Stimulated activated CD8-positive, alpha-beta memory T cell treated with anti-CD3 and anti-CD28 coated beads, Interleukin-12 subunit alpha, Interleukin-12 subunit beta, amount 100 ng/mL, for 1 hour (primary cell): ENCODE results near the gene TMEM131.

ENCODE experiments used
- DNase-seq: peaks from one replicate; pipeline ENCODE4 v3.0.0-alpha.2; 2020; ENCODE audit warnings: low read depth

Gene TMEM131

GRCh38 chr2:97759727-97760407 lies 235.9 kb downstream of the TMEM131 start:
- DNase-seq = no peak

DNA sequence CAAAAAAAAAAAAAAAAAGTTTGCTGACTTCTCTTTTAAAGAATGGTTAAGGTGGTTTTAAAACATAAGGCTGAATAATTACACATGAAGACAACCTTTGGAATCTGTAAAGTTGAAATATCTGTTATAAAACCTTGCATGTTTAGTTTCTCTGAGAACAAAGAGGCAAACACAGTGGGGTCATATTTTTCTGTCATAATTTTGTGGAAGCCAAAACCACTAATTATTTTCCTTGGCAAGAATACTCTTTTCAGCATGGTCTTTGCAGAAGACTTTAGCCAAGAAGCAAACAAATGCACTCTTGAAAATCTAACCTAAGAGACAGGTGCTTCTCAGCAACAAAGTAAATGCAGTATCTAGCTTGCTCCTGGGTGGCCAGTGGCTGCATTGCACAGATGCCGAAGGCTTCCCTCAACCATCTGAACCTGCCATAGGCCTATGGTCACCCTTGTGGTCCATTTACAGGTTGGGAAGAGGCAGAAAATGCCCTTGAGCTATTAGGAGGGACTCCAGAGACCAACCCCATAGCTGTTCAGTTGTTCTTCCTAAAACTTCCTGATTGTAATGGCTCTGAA lies 237.5 kb downstream of the TMEM131 start:
- DNase-seq = no peak

DNA sequence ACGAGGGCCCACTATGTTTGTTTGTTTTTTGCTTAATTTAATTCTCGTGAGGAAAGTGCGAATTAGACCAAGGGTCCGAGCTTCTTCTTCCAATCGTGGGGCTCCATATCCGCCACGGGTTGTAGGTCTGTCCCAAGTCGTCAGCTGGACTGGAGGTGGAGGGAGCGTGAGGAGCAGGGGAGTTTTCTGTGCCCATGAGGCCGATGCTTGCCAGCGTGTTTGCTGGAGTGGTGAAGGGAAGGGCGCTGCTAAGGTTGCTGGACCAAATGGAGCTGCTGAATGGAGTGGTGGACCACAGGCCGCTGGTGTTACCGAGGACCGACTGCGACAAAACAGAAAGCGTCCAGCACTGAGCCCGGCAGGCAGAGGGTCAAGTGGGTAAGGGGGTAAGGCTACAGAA lies 238.7 kb downstream of the TMEM131 start:
- DNase-seq = no peak

- DNase-seq = no peak
Observed at GRCh38 chr2:97755491-97755890, 240.3 kb downstream of the TMEM131 start.

DNA sequence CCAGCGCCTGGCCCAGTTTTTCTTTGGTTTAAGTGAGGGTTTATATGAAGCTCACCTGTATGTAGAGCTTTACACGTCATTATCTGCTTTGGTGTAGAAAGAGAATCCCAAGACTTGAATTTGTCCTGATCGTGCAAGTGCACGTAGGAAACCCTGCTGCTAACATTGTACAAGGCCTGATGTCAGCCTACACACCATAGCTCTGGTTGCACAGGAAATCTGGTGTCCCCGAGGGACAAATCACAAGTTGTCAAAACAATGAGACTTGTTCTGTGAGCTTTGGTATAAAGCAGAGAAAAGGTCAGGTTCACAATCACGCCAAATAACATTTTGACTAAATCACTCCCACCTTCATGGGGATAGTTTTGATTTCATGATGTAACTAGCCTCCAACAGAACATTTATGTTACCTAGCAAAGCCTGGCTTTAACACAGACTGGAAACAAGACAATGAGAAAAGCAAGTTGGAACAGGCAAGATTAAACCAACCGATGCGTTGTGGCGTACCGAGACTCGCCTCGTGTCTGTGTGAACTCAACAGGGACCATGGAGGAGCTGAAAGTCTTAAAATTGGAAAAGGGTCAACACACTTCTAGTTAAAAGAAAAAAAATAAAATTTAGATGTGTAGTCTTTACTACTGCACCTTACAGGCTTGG lies 240.9 kb downstream of the TMEM131 start:
- no peak for DNase-seq

GRCh38 chr2:97752342-97753334 lies 243.1 kb downstream of the TMEM131 start:
- DNase-seq = no peak

- no peak for DNase-seq
Observed at GRCh38 chr2:97751752-97752151, 244.0 kb downstream of the TMEM131 start.

DNA sequence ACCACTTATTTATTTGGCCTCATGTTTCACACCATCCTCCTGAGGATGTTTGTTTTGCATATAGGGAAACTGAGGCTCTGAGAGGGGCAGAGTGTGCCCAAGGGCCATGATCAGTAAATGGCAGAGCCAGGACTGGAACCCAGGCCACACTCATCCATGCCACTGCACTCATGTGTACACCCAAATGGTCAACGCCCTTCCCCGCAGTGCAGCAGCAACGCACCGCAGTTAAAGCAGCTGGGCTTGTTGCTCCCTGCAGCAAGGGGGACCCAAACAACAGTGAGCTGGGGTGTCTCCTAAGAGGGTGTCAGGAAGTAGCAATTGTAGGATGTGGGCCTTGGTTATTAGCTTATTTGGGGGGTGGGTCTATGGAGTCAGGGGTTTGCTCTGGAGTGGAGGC lies 245.7 kb downstream of the TMEM131 start:
- no peak for DNase-seq

DNA sequence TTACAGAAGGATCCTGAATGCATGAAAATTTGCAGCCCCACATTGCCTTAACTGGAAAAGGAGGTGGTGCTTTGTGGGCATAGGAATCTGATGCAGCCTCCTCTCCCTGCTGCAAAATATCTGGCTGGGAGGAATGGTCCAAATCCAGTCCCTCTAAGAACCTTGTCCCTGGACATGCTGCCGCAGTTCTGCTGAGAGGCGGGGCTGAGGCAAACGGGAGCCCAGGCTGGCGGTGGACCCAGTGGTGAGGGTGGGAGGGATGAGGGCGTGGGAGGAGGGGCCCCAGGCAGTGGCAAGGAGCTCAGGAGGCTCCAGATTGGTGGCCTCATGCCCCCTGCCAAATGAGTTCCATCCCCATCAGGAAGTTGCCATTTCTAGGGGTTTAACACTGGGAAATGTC lies 246.2 kb downstream of the TMEM131 start:
- no peak for DNase-seq

- DNase-seq = no peak
Observed at GRCh38 chr2:97747716-97748115, 248.0 kb downstream of the TMEM131 start.

- DNase-seq = no peak
Observed at GRCh38 chr2:97747285-97747684, 248.5 kb downstream of the TMEM131 start.

GRCh38 chr2:97745474-97746174 lies 250.1 kb downstream of the TMEM131 start:
- DNase-seq = no peak

GRCh38 chr2:97743913-97744312 lies 251.8 kb downstream of the TMEM131 start:
- no peak for DNase-seq

GRCh38 chr2:97742381-97742847 lies 253.3 kb downstream of the TMEM131 start:
- no peak for DNase-seq

GRCh38 chr2:97741686-97742085 lies 254.1 kb downstream of the TMEM131 start:
- DNase-seq = no peak

DNA sequence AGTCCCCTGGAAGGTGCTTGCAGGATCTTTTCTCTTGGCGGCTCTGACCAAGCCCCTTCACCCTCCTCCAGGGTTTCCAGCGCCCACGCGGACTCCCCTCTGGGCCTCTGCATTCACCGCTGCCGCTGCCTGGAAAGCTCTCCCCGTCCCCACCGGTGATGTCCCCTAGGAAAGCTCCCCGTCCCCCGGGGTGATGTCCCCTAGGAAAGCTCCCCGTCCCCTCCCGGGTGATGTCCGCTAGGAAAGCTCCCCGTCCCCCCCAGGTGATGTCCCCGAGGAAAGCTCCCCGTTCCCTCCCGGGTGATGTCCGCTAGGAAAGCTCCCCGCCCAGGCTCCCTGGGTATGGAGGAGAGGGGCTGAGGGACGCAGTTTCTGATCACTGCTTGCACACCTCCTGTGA lies 254.5 kb downstream of the TMEM131 start:
- DNase-seq = no peak

DNA sequence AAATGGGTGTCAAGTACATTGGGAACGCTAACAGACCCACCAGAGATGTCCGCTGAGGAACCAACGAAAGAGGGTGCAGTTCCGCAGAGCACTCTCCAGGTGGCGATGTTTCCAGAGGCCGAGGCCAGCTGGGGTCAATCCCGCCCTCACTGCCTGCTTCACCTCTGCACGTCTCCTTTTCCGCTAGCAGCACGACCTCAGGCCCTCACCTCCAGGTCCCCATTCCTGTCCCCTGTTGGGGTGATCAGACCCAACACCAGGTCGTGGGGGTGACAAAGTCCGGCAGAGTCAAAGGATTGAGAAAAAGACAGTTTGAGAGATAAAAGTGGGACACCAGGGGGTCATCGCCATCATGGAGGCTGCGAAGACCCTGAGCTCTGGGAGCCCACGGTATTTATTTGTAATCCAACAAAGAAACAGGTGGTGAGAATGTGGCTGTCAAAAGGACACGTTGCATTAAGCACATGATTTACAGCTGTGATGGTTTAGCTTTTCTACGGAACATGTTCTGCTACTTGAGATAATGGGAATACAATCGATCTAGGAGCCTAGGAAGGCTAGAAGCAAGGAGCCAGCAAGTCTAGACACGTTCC lies 255.1 kb downstream of the TMEM131 start:
- DNase-seq = no peak

GRCh38 chr2:97739893-97740245 lies 255.9 kb downstream of the TMEM131 start:
- no peak for DNase-seq

- DNase-seq = no peak
Observed at GRCh38 chr2:97739020-97739892, 256.5 kb downstream of the TMEM131 start.
